T-helper 2 cell treated with Interferon-gamma antibody and Interleukin-4, amounts not matched to agents 5 μg/mL and 100 μg/mL, for 36 hours (primary cell): ENCODE measurements around the gene PUSL1.

Experiments
- DNase-seq: peaks from one replicate; pipeline ENCODE4 v3.0.0; 2021; ENCODE audit warnings: low spot score
- H3K27ac Mint-ChIP-seq: one replicate; pipeline ENCODE4 v1.8.0; 2021; ENCODE audit warnings: mild to moderate bottlenecking, mixed read lengths
- H3K27me3 Mint-ChIP-seq: one replicate; pipeline ENCODE4 v1.8.0; 2021; ENCODE audit warnings: low read depth, mixed read lengths
- H3K36me3 Mint-ChIP-seq: one replicate; pipeline ENCODE4 v1.8.0; 2021; ENCODE audit warnings: low read depth, mixed read lengths
- H3K4me1 Mint-ChIP-seq: one replicate; pipeline ENCODE4 v1.8.0; 2021; ENCODE audit warnings: low read depth, mixed read lengths
- H3K4me3 Mint-ChIP-seq: one replicate; pipeline ENCODE4 v1.8.0; 2022; ENCODE audit warnings: mild to moderate bottlenecking, moderate library complexity, mixed read lengths
- H3K9me3 Mint-ChIP-seq: one replicate; pipeline ENCODE4 v1.8.0; 2021; ENCODE audit warnings: mixed read lengths

Gene PUSL1

GRCh38 chr1:1284221-1285101, 23.9 kb upstream of the PUSL1 start:
- no peaks in the 10 kb centered on the region for H3K9me3 Mint-ChIP-seq
- no peaks in the 10 kb centered on the region for H3K36me3 Mint-ChIP-seq
- no peaks in the 10 kb centered on the region for H3K27me3 Mint-ChIP-seq
- H3K4me1 Mint-ChIP-seq = no peaks in the 10 kb centered on the region
- no peak for DNase-seq
- no peak overlapping the region for H3K27ac Mint-ChIP-seq
- H3K4me3 Mint-ChIP-seq = no peak overlapping the region

GRCh38 chr1:1285102-1285571, 23.3 kb upstream of the PUSL1 start:
- DNase-seq = no peak
- no peaks in the 10 kb centered on the region for H3K4me1 Mint-ChIP-seq
- H3K4me3 Mint-ChIP-seq = no peak overlapping the region
- no peak overlapping the region for H3K27ac Mint-ChIP-seq
- no peaks in the 10 kb centered on the region for H3K36me3 Mint-ChIP-seq
- no peaks in the 10 kb centered on the region for H3K9me3 Mint-ChIP-seq
- H3K27me3 Mint-ChIP-seq = no peaks in the 10 kb centered on the region

GRCh38 chr1:1285611-1286311, 22.6 kb upstream of the PUSL1 start:
- Mint-ChIP-seq H3K36me3 (no peaks in the 10 kb centered on the region), H3K9me3 (no peaks in the 10 kb centered on the region), H3K27ac (no peak overlapping the region), H3K4me1 (no peaks in the 10 kb centered on the region), H3K27me3 (no peaks in the 10 kb centered on the region), H3K4me3 (no peak overlapping the region)
- no peak for DNase-seq

GRCh38 chr1:1286313-1287261, 21.8 kb upstream of the PUSL1 start:
- no peak overlapping the region for H3K27ac Mint-ChIP-seq
- no peak overlapping the region for H3K4me3 Mint-ChIP-seq
- no peak for DNase-seq
- no peaks in the 10 kb centered on the region for H3K4me1 Mint-ChIP-seq
- no peaks in the 10 kb centered on the region for H3K27me3 Mint-ChIP-seq
- H3K9me3 Mint-ChIP-seq = no peaks in the 10 kb centered on the region
- no peaks in the 10 kb centered on the region for H3K36me3 Mint-ChIP-seq

GRCh38 chr1:1287288-1288110, 20.9 kb upstream of the PUSL1 start:
- Mint-ChIP-seq H3K36me3 (no peaks in the 10 kb centered on the region), H3K4me3 (no peak overlapping the region), H3K4me1 (no peaks in the 10 kb centered on the region), H3K27me3 (no peaks in the 10 kb centered on the region), H3K9me3 (no peaks in the 10 kb centered on the region), H3K27ac (no peak overlapping the region)
- no peak for DNase-seq

- H3K4me3 Mint-ChIP-seq = no peak overlapping the region
- DNase-seq = peak; percentile 47
- peak overlapping the region; percentile 36 for H3K27ac Mint-ChIP-seq
- no peaks in the 10 kb centered on the region for H3K9me3 Mint-ChIP-seq
- H3K4me1 Mint-ChIP-seq = no peaks in the 10 kb centered on the region
- H3K27me3 Mint-ChIP-seq = no peaks in the 10 kb centered on the region
- no peaks in the 10 kb centered on the region for H3K36me3 Mint-ChIP-seq
Measured at GRCh38 chr1:1290238-1290731, 18.1 kb upstream of the PUSL1 start.

- Mint-ChIP-seq H3K9me3 (no peaks in the 10 kb centered on the region), H3K4me1 (no peaks in the 10 kb centered on the region), H3K36me3 (peaks cover 2% of the 10 kb centered on the region), H3K27me3 (no peaks in the 10 kb centered on the region), H3K4me3 (no peak overlapping the region), H3K27ac (no peak overlapping the region)
- no peak for DNase-seq
Measured at GRCh38 chr1:1291023-1291528, 17.3 kb upstream of the PUSL1 start.

- H3K27ac Mint-ChIP-seq = no peak overlapping the region
- peak; percentile 36 for DNase-seq
- peaks cover 2% of the 10 kb centered on the region for H3K36me3 Mint-ChIP-seq
- H3K27me3 Mint-ChIP-seq = no peaks in the 10 kb centered on the region
- H3K4me1 Mint-ChIP-seq = no peaks in the 10 kb centered on the region
- H3K4me3 Mint-ChIP-seq = no peak overlapping the region
- H3K9me3 Mint-ChIP-seq = no peaks in the 10 kb centered on the region
Measured at GRCh38 chr1:1291548-1292441, 16.6 kb upstream of the PUSL1 start.

- Mint-ChIP-seq H3K27ac (no peak overlapping the region), H3K36me3 (peaks cover 2% of the 10 kb centered on the region), H3K27me3 (no peaks in the 10 kb centered on the region), H3K4me3 (no peak overlapping the region), H3K9me3 (no peaks in the 10 kb centered on the region), H3K4me1 (no peaks in the 10 kb centered on the region)
- no peak for DNase-seq
Measured at GRCh38 chr1:1292442-1292779, 16.0 kb upstream of the PUSL1 start.

- Mint-ChIP-seq H3K27ac (no peak overlapping the region), H3K4me3 (no peak overlapping the region), H3K9me3 (no peaks in the 10 kb centered on the region), H3K4me1 (no peaks in the 10 kb centered on the region), H3K27me3 (no peaks in the 10 kb centered on the region), H3K36me3 (peaks cover 2% of the 10 kb centered on the region)
- no peak for DNase-seq
Measured at GRCh38 chr1:1292851-1293250, 15.5 kb upstream of the PUSL1 start.

- peaks cover 2% of the 10 kb centered on the region for H3K36me3 Mint-ChIP-seq
- no peak for DNase-seq
- H3K4me3 Mint-ChIP-seq = no peak overlapping the region
- no peaks in the 10 kb centered on the region for H3K9me3 Mint-ChIP-seq
- no peaks in the 10 kb centered on the region for H3K4me1 Mint-ChIP-seq
- no peak overlapping the region for H3K27ac Mint-ChIP-seq
- H3K27me3 Mint-ChIP-seq = no peaks in the 10 kb centered on the region
Measured at GRCh38 chr1:1293263-1294249, 14.8 kb upstream of the PUSL1 start.
